Measurements from ENCODE around the gene PLA2G3. TPM values are rescaled to one million over a fixed set of nuclear protein-coding genes. Genes with fewer than 3 reads are reported as not detected.

PLA2G3 gene, protein sequence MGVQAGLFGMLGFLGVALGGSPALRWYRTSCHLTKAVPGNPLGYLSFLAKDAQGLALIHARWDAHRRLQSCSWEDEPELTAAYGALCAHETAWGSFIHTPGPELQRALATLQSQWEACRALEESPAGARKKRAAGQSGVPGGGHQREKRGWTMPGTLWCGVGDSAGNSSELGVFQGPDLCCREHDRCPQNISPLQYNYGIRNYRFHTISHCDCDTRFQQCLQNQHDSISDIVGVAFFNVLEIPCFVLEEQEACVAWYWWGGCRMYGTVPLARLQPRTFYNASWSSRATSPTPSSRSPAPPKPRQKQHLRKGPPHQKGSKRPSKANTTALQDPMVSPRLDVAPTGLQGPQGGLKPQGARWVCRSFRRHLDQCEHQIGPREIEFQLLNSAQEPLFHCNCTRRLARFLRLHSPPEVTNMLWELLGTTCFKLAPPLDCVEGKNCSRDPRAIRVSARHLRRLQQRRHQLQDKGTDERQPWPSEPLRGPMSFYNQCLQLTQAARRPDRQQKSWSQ
- 0.75 and 1.0 TPM in 2 replicates for total RNA-seq
- 0.84 and 0.91 TPM in 2 replicates for polyA plus RNA-seq
- 0.50 and 0.55 TPM in 2 replicates for polyA plus RNA-seq (2011; cell fraction: cytosol; rRNA removed)
- polyA plus RNA-seq (2011; cell fraction: nucleus; rRNA removed): 0.43 and 0.49 TPM in 2 replicates
- 0.16 and 0.25 TPM in 2 replicates for polyA plus RNA-seq (2012)
- polyA minus RNA-seq: 0.41 and 0.76 TPM in 2 replicates
- polyA minus RNA-seq (2011; cell fraction: cytosol; rRNA and poly(A)+ RNA removed): not detected
- 0.14 and 0.29 TPM in 2 replicates for polyA minus RNA-seq (2011; cell fraction: nucleus; rRNA and poly(A)+ RNA removed)
- percentile 11 among the genes with signal in this experiment for Bru-seq, nascent RNA
- percentile 11 among the genes with signal in this experiment for BruChase-seq, experiment 1, labeled RNA remaining after a 6-hour chase
- BruChase-seq, experiment 2, labeled RNA remaining after a 2-hour chase: not detected
- long read RNA-seq, partial matches to known transcripts: 0 of 2 reads
- long read RNA-seq, other reads (novel, unspliced or antisense): 0 of 2 reads

DNA sequence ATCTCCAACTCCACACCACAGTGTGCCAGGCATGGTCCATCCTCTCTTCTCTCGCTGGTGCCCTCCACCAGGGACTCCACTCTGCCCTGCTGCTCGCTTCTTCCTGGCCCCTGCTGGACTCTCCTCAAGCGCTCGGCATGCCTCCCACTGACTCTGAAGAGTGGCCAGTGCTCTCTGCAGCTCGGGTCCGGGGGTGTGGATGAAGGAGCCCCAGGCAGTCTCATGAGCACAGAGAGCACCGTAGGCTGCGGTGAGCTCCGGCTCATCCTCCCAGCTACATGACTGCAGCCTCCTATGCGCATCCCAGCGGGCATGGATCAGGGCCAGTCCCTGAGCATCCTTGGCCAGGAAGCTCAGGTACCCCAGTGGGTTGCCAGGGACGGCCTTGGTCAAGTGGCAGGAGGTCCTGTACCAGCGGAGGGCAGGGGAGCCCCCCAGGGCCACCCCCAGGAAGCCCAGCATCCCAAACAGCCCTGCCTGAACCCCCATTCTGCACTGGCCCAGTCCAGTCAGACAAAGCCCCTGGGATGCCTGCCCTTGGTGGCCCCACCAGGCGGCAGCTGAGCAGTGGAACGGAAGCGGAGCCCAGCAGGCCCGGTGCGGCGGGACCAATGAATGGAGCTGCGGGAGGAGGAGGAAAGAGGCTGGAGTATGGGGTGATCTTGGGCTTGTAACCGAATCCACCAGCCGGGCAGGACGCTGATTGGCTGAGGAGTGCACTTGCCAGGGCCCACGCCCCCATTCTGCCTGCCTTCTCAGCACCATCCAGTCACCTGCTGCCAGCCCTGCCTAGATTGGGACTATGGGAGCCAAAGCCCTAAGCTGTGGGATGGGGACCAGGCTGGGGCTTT is at the start of gene PLA2G3:
PLA2G3 (minus strand) TSS at position 643 of the 851 bp plus-strand sequence; CDS start at position 489, 154 bp downstream.
- no peak within 1 kb of the TSS for H2AFZ ChIP-seq (ENCODE audit: low read depth, low read length)
- CTCF ChIA-PET: interaction anchor here (0.8 to 5.6 kb wide), 9 partner anchors 9 to 133 kb away, joined by 3 to 30 read pairs (median 4); partner anchors contain the start of genes RNF185 and SELENOM
- intact Hi-C loops (cut with micrococcal nuclease): no loop called here

More for the DNA sequence above, at the start of gene PLA2G3:
- DNase-seq (ENCODE audit: low read depth, low spot score): peak; percentile 27
- Histone ChIP-seq H4K20me1 (replicated peaks; ENCODE audit: control insufficient read depth, extremely low read depth, insufficient read depth, low read length) (no peaks in the 10 kb centered on the region), H3K27ac (ENCODE audit: insufficient read depth, low read depth, low read length) (no peak within 1 kb of the TSS), H3K9me1 (replicated peaks; ENCODE audit: control insufficient read depth, extremely low read depth, insufficient read depth, low read length) (no peaks in the 10 kb centered on the region), H3K4me1 (ENCODE audit: control insufficient read depth, extremely low read depth, insufficient read depth, low read length) (no peaks in the 10 kb centered on the region), H3K4me2 (ENCODE audit: insufficient read depth, low read length) (no peak within 1 kb of the TSS), H3K79me2 (ENCODE audit: control insufficient read depth, insufficient read depth, low read length) (no peaks in the 10 kb centered on the region), H3K36me3 (ENCODE audit: control insufficient read depth in 2 of 2, extremely low read depth in 1 of 2, insufficient read depth in 2 of 2, low read length in 2 of 2) (no peaks in the 10 kb centered on the region), H3K9me3 (replicated peaks; ENCODE audit: control insufficient read depth, insufficient read depth, low read length) (no peaks in the 10 kb centered on the region), H3K27me3 (ENCODE audit: control insufficient read depth in 2 of 2, insufficient read depth in 2 of 2, low read length in 2 of 2) (no peaks in the 10 kb centered on the region), H3K9ac (replicated peaks; ENCODE audit: extremely low read depth, insufficient read depth, low read length) (no peak within 1 kb of the TSS), H3K4me3 (replicated peaks in 1 of 3; ENCODE audit: insufficient read depth in 1 of 3, low read depth in 1 of 3, low read length in 3 of 3) (no peak within 1 kb of the TSS)
- FAIRE-seq: peak; percentile 15
- no TSS peak for BruUV-seq (replicated peaks)
- POLR2A ChIA-PET: interaction anchor here (0.6 to 1.5 kb wide), 2 partner anchors 9 to 29 kb away, joined by 5 read pairs; no protein-coding TSS in a partner anchor
- TF ChIP-seq GATA2 (IDR thresholded peaks at IDR 0.05; ENCODE audit: insufficient read depth, insufficient read length, low read depth, low read length): no peak
- peak in 1 of 2 donors; percentile 19 for TF ChIP-seq CTCF (IDR thresholded peaks at IDR 0.05; ENCODE audit: extremely low read depth in 1 of 2, insufficient read depth in 1 of 2, low read depth in 1 of 2, low read length in 2 of 2)
- dilution Hi-C loops (cut with MboI; ENCODE audit: extremely low pct_ligation_motif_present, low sequenced_read_pairs): no loop called here
